T-helper 2 cell treated with Interferon-gamma antibody and Interleukin-4, amounts not matched to agents 5 μg/mL and 100 μg/mL, for 36 hours (primary cell): ENCODE data around the gene JAK3.
A peak's percentile ranks its signal among the peaks of the same experiment; 100 is the strongest.

Experiments used
- DNase-seq: peaks from one replicate; pipeline ENCODE4 v3.0.0; 2021; ENCODE audit warnings: low spot score
- H3K27ac Mint-ChIP-seq: one replicate; pipeline ENCODE4 v1.8.0; 2021; ENCODE audit warnings: mild to moderate bottlenecking, mixed read lengths
- H3K27me3 Mint-ChIP-seq: one replicate; pipeline ENCODE4 v1.8.0; 2021; ENCODE audit warnings: low read depth, mixed read lengths
- H3K36me3 Mint-ChIP-seq: one replicate; pipeline ENCODE4 v1.8.0; 2021; ENCODE audit warnings: low read depth, mixed read lengths
- H3K4me1 Mint-ChIP-seq: one replicate; pipeline ENCODE4 v1.8.0; 2021; ENCODE audit warnings: low read depth, mixed read lengths
- H3K4me3 Mint-ChIP-seq: one replicate; pipeline ENCODE4 v1.8.0; 2022; ENCODE audit warnings: mild to moderate bottlenecking, moderate library complexity, mixed read lengths
- H3K9me3 Mint-ChIP-seq: one replicate; pipeline ENCODE4 v1.8.0; 2021; ENCODE audit warnings: mixed read lengths

JAK3 gene

DNA sequence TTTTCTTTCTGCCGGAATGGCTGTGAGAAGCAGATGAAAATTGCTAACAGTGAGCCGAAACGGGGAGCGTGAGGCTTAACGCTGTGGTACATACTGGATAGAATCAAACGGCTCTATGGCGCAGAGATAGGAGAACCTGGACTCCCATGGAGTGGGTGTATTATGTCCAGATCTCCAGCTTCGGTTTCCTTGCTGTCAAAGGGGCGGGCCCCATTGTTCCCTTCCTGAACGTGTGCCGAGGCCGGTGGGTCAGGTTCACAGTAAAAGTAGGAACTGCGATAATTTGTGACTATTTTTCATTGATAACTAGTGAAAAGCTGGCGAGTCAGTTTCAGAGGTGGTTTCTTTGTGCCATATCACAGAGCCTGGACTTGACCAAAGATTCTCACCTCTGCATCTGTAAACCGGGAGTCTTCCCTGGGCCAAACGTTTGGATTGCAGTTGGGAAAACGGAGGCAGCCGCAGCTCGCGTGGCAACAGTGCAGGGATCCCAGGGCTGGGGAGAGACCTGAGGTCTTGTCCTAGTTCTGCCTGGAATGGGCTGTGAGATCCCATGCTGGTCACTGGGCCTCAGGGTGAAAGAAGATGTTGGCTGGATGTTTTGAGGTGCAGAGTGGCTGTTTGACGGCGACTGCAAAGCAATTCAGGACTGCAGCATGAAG lies 12.7 kb upstream of the JAK3 start:
- Mint-ChIP-seq H3K4me3 (peak overlapping the region; percentile 98), H3K9me3 (no peaks in the 10 kb centered on the region), H3K36me3 (peaks cover 53% of the 10 kb centered on the region), H3K27ac (peak overlapping the region; percentile 99), H3K27me3 (no peaks in the 10 kb centered on the region), H3K4me1 (peaks cover 18% of the 10 kb centered on the region)
- DNase-seq, result no peak

DNA sequence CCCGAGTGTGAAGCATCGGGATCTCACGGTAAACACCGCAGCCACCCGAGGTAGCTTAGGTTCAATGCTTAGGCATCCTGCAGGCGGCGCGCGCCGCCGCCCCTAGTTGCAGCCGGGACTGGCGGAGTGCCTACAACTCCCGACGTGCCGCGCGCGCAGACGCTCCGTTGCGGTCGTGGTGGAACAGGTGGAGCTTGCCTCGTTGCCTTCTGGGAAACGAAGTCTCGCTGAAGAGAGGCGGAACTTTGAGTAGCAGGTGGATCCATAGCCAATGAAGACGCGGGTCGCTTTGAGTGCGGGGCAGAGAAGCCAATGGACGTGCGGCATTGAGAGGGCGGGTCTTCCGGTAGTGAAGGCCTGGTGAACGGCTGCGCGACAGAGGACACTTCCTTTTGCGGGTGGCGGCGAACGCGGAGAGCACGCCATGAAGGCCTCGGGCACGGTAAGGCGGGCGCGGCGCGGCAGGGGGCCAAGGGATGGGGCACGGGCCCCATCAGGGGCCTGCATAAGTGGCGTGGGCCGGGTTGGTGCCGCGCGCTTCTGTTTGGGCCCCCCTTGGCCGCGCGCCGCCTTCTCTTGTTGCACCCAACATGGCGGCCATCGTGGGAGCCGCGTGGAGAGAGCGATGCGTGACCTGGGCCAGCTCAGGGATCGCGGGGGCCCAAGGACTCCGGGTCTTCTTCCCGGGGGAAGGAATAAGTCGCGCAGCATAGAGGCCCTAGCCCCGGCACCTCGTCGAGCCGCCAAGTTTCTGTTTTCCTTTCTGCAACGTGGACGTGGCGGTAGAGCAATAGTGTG lies 11.9 kb upstream of the JAK3 start, which contains the start of gene RPL18A:
Gene RPL18A (plus strand): TSS at position 378 of the 798 bp plus-strand sequence. CDS start 47 bp downstream, at position 425.
- Mint-ChIP-seq H3K4me1 (peaks cover 21% of the 10 kb centered on the region), H3K9me3 (no peaks in the 10 kb centered on the region), H3K27me3 (no peaks in the 10 kb centered on the region), H3K27ac (peak within 1 kb of the TSS; percentile 99), H3K36me3 (peaks cover 48% of the 10 kb centered on the region), H3K4me3 (peak within 1 kb of the TSS; percentile 98)
- peak; percentile 99 for DNase-seq

DNA sequence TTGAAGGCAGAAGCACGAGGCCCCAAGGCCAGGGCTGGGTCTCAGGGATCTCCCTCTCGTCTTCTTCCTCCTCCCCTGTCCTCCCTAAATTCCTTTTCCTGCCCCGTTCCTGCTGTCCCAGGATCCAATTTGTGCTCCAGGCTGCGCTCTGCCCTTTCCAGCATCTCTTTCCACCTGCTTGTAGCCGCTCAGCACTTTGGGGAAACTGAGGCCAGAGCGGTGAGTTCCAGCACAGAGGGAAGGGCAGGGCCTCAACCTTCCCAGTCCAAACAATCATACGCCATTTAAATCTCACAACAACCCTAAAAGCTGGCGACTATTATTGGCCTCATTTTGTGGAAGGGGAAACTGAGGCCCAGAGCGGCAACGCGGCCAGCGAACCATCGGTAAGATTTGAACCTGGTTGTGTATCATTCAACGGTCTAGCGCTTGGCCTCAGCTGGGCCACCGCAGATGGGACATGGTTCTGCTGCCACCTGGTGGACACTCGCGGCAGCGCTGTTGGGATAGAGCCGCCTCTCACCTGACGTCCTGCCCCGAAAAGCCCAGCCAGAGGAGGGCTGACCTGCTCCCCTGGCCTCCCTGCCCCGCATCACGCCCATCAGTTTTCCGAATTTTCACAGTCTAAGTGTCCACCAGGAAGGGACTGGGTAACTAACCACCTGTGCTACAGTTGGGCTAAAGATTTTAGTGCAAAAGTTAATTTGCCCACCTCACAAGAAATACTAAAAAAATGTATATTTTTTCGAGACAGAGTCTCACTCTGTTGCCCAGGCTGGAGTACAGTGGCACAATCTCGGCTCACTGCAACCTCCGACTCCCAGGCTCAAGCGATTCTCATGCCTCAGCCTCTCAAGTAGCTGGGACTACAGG lies 7.7 kb upstream of the JAK3 start:
- Mint-ChIP-seq H3K27ac (peak overlapping the region; percentile 68), H3K36me3 (peaks cover 14% of the 10 kb centered on the region), H3K27me3 (no peaks in the 10 kb centered on the region), H3K4me3 (no peak overlapping the region), H3K9me3 (peaks cover 5% of the 10 kb centered on the region), H3K4me1 (peaks cover 21% of the 10 kb centered on the region)
- DNase-seq, result peak; percentile 85

DNA sequence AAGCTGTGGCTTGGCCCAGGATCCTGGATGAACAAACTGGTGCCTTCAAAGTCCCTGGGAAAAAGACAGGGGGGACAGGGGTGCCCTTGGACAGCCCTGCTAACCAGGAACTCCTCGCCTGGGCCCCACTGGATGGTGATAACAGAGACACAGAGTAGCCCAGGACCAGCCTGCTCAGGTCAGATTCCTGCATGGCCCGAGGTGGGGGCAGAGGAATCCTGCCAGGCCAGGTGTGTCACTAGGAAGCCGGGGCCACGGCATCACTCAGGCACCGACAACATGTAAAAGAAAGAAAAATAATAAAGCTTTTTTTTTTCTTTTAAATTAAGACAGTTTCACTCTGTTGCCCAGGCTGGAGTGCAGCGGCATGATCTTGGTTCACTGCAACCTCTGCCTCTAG lies 6.3 kb upstream of the JAK3 start:
- H3K4me1 Mint-ChIP-seq, result peaks cover 31% of the 10 kb centered on the region
- no peak overlapping the region for H3K4me3 Mint-ChIP-seq
- H3K27ac Mint-ChIP-seq, result no peak overlapping the region
- no peak for DNase-seq
- H3K36me3 Mint-ChIP-seq, result peaks cover 5% of the 10 kb centered on the region
- peaks cover 5% of the 10 kb centered on the region for H3K9me3 Mint-ChIP-seq
- H3K27me3 Mint-ChIP-seq, result no peaks in the 10 kb centered on the region

DNA sequence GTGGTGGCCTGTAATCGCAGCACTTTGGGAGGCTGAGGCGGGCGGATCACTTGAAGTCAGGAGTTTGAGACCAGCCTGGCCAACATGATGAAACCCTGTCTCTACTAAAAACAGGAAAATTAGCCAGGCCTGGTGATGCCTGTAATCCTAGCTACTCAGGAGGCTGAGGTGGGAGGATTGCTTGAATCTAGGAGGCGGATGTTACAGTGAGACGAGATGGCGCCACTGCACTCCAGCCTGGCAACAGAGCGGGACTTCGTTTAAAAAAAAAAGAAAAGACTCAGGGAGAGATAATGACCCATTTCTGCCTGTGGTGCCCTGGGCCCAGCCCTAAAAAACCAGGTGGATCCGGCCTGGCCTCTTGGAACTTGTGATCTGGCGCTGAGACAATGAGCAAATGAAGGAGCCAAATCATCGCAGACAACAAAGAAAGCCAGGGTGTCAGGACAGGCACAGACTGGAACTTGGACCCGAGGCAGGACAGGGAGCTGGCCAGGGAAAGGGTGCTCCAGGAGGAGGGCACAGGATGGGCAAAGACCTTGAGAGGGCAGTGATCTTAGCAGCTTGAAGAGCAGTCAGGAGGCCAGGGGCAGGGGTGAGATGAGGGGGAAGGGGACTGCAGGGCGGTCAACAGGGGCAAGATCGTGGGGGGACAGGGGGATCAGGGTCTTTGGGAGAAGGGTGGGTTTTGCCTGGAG lies 962 bp upstream of the JAK3 start:
- peaks cover 56% of the 10 kb centered on the region for H3K4me1 Mint-ChIP-seq
- peak overlapping the region; percentile 94 for H3K4me3 Mint-ChIP-seq
- H3K27me3 Mint-ChIP-seq, result no peaks in the 10 kb centered on the region
- H3K9me3 Mint-ChIP-seq, result peaks cover 5% of the 10 kb centered on the region
- peak overlapping the region; percentile 98 for H3K27ac Mint-ChIP-seq
- no peak for DNase-seq
- peaks cover 27% of the 10 kb centered on the region for H3K36me3 Mint-ChIP-seq

DNA sequence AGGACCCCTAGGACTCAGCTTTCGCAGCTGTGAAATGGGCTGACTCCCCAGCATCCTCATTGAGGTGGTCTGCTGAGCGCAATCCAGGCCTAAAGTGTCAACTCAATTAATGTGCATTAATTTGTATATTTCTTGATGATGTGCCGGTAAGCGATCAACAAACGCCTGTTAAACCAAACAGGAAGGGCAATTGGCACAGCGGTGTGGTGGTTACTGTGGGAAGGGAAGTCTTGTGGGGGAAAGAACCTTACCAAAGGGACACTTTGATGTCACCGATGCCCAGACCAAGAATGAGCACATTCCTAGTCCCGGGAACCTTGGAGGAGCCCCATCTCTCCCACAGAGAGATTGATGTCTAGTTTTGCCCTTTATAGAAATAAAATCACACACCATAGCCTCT lies 1.6 kb downstream of the JAK3 start:
- Mint-ChIP-seq H3K4me3 (peak overlapping the region; percentile 94), H3K36me3 (peaks cover 45% of the 10 kb centered on the region), H3K4me1 (peaks cover 49% of the 10 kb centered on the region), H3K27me3 (no peaks in the 10 kb centered on the region), H3K27ac (peak overlapping the region; percentile 98), H3K9me3 (no peaks in the 10 kb centered on the region)
- no peak for DNase-seq

DNA sequence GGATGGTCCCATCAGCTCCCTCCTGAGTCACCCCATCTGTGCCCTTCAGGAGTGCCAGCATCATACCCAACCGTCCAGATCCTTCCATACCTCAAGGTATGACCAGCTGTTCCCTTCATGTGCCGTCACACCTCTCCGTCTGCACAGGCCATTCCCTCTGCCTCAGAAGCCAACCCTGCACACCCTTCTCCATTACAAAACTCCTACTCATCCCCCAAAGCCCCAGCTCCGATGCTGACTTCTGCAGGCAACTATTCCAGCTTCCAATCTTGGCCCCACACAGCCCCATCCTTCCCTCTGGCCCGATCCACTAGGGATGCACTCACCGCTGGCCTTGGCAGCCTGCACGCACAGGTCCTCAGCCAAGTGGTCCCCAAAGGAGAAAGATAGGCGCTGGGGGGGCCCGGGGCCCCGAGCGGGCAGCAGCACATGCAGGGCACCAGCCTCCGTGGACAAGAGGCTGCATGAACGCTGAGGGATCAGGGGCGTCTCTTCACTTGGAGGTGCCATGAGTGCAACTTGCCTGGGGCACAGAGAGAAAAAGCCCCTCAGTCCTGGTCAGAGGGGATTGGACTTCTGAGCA lies 3.8 kb downstream of the JAK3 start:
- no peak for DNase-seq
- Mint-ChIP-seq H3K27ac (peak overlapping the region; percentile 17), H3K4me1 (peaks cover 32% of the 10 kb centered on the region), H3K36me3 (peaks cover 57% of the 10 kb centered on the region), H3K27me3 (no peaks in the 10 kb centered on the region), H3K4me3 (peak overlapping the region; percentile 18), H3K9me3 (no peaks in the 10 kb centered on the region)

DNA sequence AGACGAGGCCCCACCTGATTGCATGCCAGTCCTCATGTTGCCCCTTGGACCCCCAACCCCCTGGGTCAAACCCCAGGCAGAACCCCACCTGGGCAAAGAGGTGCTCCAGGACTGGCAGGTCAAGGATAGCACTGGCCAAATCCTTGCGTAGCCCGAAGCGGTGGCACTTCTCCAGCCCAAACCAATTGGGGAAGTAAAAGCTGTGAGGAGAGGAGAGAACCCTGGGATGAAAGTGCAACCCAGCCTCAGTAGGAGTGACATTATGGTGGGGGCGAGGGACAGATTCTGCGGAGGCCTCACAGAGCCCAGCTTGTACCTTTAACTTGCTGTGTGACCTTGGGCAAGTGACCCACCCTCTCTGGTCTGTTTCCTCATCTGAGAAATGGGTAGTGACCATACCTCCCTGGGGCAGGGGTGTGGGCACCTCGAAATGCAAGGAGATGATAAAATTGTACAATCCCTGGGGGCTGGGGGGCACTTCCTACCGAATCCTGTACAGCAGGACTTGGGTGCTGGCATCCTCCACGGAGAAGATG lies 4.4 kb downstream of the JAK3 start:
- H3K9me3 Mint-ChIP-seq, result no peaks in the 10 kb centered on the region
- no peak for DNase-seq
- H3K4me3 Mint-ChIP-seq, result peak overlapping the region; percentile 18

DNA sequence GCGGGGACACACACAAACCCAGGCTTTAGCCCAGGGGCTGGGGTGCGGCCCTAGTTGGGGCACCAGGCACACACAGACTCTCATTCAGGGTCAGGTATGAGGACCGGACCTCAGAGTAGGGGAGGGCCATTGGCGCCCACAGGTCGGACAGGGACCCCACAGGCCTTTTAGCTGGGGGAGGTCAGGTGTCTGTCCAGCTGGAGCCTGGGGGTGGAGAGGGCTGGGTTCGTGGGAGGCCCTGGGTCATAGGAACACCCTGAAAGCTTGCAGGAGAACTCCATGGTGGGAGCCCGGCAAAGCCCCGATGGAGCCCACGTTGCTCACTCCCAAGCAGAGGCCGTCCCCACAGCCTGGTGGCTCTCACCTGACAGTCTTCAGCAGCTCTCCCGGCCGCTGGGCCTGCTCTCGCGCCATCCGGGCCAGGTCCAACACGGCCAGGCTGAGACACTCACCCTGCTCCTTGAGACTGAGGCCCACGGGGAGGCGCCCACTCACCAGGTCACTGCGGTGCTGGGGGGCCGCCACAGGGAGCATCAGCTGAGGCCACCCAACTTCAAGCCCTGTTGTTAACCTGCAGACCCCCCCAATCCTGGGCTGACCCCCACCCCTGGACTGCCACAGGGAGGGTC lies 5.0 kb downstream of the JAK3 start:
- Mint-ChIP-seq H3K27me3 (no peaks in the 10 kb centered on the region), H3K4me1 (peaks cover 22% of the 10 kb centered on the region), H3K36me3 (peaks cover 66% of the 10 kb centered on the region), H3K9me3 (no peaks in the 10 kb centered on the region), H3K4me3 (no peak overlapping the region), H3K27ac (no peak overlapping the region)
- no peak for DNase-seq

More for the DNA sequence above, 4.4 kb downstream of the JAK3 start:
- peaks cover 26% of the 10 kb centered on the region for H3K4me1 Mint-ChIP-seq
- no peaks in the 10 kb centered on the region for H3K27me3 Mint-ChIP-seq
- H3K36me3 Mint-ChIP-seq, result peaks cover 60% of the 10 kb centered on the region
- no peak overlapping the region for H3K27ac Mint-ChIP-seq

DNA sequence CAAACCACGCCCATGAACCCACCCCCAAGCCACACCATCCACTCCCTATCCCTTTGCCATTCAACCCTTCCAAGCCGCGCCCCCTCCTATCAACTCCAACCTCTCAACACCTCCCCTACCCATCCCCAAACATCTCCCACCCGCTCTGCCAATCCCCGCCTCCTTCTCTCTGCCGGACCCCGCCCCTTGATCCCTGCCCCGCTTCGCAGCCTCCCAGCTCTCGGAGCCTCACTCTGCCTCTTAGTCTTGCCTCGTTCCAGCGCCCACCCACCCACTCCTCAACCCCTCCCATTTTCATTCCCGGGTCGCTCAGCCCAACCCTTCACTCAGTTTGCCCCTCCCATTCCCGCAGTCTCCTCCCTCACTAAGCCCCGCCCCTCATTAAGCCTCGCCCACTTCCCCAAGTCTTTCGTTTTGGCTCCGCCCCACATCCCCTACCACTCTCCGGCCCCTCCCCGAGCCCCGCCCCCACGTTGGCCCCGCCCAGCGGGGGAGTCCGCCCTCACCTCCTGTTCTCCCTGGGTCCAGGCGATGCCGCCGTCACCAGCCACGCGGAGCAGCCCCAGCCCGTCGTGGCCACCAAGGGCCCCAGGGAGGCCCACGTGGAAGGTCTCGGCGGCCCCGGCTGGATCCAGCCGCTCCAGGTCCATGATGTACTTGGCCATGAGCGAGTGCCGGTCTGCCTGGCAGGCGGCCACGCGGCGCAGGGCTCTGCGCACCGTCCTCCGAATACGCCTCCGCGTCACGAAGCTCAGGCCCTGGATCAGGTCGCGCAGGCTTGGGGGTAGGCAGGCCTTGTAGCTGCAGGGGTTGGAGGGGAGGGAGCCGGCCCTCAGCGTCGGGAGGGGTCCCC lies 5.7 kb downstream of the JAK3 start:
- H3K36me3 Mint-ChIP-seq, result peaks cover 71% of the 10 kb centered on the region
- no peaks in the 10 kb centered on the region for H3K27me3 Mint-ChIP-seq
- no peak overlapping the region for H3K27ac Mint-ChIP-seq
- peaks cover 22% of the 10 kb centered on the region for H3K4me1 Mint-ChIP-seq
- no peak for DNase-seq
- H3K4me3 Mint-ChIP-seq, result no peak overlapping the region
- no peaks in the 10 kb centered on the region for H3K9me3 Mint-ChIP-seq

DNA sequence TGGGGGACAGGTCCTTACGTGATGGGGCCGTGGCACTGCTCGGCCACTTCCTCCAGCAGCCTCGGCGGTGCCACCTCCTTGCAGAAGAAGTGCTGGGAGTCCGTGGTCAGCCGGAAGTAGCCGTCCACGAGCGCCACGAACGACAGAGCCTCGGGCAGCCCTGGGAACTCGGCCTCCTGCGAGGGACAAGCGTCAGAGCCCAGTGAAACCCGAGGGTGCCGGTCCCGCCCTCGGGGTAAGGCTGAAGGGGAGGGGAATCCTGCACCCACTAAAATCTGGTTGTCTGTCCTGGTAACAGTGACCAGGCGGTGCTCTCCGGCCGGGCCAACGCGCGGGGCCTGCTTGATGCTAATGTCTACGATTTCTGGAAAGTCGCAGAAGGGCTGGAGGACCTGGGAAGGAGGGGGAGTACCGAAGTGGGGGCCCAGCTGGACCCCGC lies 6.4 kb downstream of the JAK3 start:
- no peak for DNase-seq
- H3K36me3 Mint-ChIP-seq, result peaks cover 76% of the 10 kb centered on the region
- H3K9me3 Mint-ChIP-seq, result no peaks in the 10 kb centered on the region
- no peaks in the 10 kb centered on the region for H3K27me3 Mint-ChIP-seq
- no peak overlapping the region for H3K4me3 Mint-ChIP-seq
- peaks cover 20% of the 10 kb centered on the region for H3K4me1 Mint-ChIP-seq
- H3K27ac Mint-ChIP-seq, result no peak overlapping the region

DNA sequence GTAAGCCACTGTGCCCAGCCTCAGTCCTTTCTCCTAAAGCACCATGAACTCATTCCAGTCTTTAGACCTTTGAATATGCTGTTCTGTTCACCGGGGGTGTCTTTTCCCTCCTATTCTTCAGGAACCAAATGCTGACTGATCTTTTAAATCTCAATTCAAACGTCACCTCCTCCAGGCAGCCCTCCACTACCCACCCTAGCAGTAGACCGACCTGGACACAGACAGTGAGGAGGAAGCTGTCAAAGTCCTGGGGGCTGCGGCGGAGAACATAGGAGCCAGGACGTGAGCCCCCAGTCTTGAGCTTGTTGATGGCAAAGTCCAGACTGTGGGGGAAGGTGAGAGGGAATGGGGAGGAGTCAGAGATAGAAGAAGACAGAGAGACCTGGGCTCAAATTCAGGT lies 7.8 kb downstream of the JAK3 start:
- no peak overlapping the region for H3K27ac Mint-ChIP-seq
- peaks cover 80% of the 10 kb centered on the region for H3K36me3 Mint-ChIP-seq
- peaks cover 16% of the 10 kb centered on the region for H3K4me1 Mint-ChIP-seq
- H3K9me3 Mint-ChIP-seq, result no peaks in the 10 kb centered on the region
- no peak for DNase-seq
- H3K27me3 Mint-ChIP-seq, result no peaks in the 10 kb centered on the region
- H3K4me3 Mint-ChIP-seq, result no peak overlapping the region
